Measurements from ENCODE around the gene LBHD2.

- TF ChIP-seq POLR2A (IDR thresholded peaks at IDR 0.05) (no peak), CTCF (IDR thresholded peaks at IDR 0.05) (peak in 4 of 12 donors; percentile 6 to 40 (median 30))
Observed at GRCh38 chr14:103126873-103127304, 42.9 kb downstream of the LBHD2 start.
